Heart left ventricle (tissue), 16 donors: ENCODE data around the gene BEAN1. TPM values are rescaled to one million over a fixed set of nuclear protein-coding genes. Genes with fewer than 3 reads are reported as not detected.

Source experiments
- ATAC-seq, 4 donors: fragments of 200-7000 bp; cut with Tn5 transposase; one replicate each; pipeline ENCODE4 v1.9.1; 2020 to 2022; ENCODE audit warnings: moderate library complexity in 4 of 4, mild to moderate bottlenecking in 3 of 4, moderate number of reproducible peaks in 1 of 4
- DNase-seq, 5 donors: peaks; one replicate each; pipeline ENCODE4 v3.0.0-alpha.2; 2020
- H3K27ac ChIP-seq, 12 donors: fragments of 200-600 bp; sonication (generic) in 4 of 12; one replicate each; pipeline versions ENCODE4 v1.5.0 to v1.8.0; 2016 to 2022; ENCODE audit warnings: mild to moderate bottlenecking in 2 of 12
- H3K27me3 ChIP-seq, 9 donors: fragments of 200-600 bp; sonication (generic) in 2 of 9; one replicate each; pipeline versions ENCODE4 v1.5.1 to v1.8.0; 2016 to 2022; ENCODE audit warnings: mild to moderate bottlenecking in 3 of 9
- H3K36me3 ChIP-seq, 9 donors: fragments of 200-600 bp; sonication (generic) in 2 of 9; one replicate each; pipeline versions ENCODE4 v1.5.0 to v1.8.0; 2018 to 2022; ENCODE audit warnings: mild to moderate bottlenecking in 2 of 9
- H3K4me1 ChIP-seq, 12 donors: fragments of 200-600 bp; sonication (generic) in 4 of 12; one replicate each; pipeline versions ENCODE4 v1.5.0 to v1.8.0; 2016 to 2022; ENCODE audit warnings: mild to moderate bottlenecking in 3 of 12
- H3K4me3 ChIP-seq, 12 donors: fragments of 200-600 bp; sonication (generic) in 4 of 12; one replicate each; pipeline versions ENCODE4 v1.5.0 to v1.8.0; 2017 to 2022; ENCODE audit warnings: mild to moderate bottlenecking in 9 of 12, moderate library complexity in 4 of 12
- H3K9me3 ChIP-seq, 12 donors: fragments of 200-600 bp; sonication (generic) in 4 of 12; one replicate each; pipeline versions ENCODE4 v1.5.0 to v1.8.0; 2016 to 2022; ENCODE audit warnings: mild to moderate bottlenecking in 1 of 12
- CTCF ChIP-seq, 12 donors: fragments of 200-600 bp; sonication (generic) in 4 of 12; IDR thresholded peaks; one replicate each; pipeline versions ENCODE4 v1.5.0 to v1.8.0; 2018 to 2022; ENCODE audit warnings: antibody characterized with exemption in 12 of 12, mild to moderate bottlenecking in 5 of 12
- POLR2A ChIP-seq, 2 donors: fragments of 450-650 bp; IDR thresholded peaks; one replicate each; pipeline ENCODE4 v1.6.1; 2017; ENCODE audit warnings: antibody characterized with exemption in 2 of 2, mild to moderate bottlenecking in 2 of 2, moderate library complexity in 2 of 2
- WGBS, 4 donors: extraction: QIAGEN DNeasy Blood & Tissue Kit in 2 of 4; methylation state at CpG; one replicate each; pipeline versions ENCODE4 v1.1.5 to v1.1.7; 2013 to 2018; 5-methylcytosine and 5-hydroxymethylcytosine counted together
- intact Hi-C, 10 donors: fragments of 100-400 bp; cut with DNase I; formaldehyde crosslinking; loops; one replicate each; pipeline versions ENCODE4 v1.11.1 to v1.14.2; 2022
- polyA plus RNA-seq, 2 donors: library from polyadenylated mRNA; stranded (reverse); fragments of 200-250 nt; gene quantifications; one replicate each; pipeline ENCODE4 v1.2.3, GENCODE V29; 2013
- total RNA-seq, 9 donors: library from RNA; depleted of rRNA in 2 of 9; stranded (reverse); fragments of >200 nt in 2 of 9; fragmentation: NEBNext Ultra II Directional in 3 of 9; extraction: Animal tissue kit (Norgen Biotek cat#: 25700) in 3 of 9; gene quantifications; one replicate each; pipeline versions ENCODE4 v1.1.0 to v1.2.4, GENCODE V29; 2016 to 2023
- donor health status: ischemic (EF 13 %, LVEDD 7.1; RV severe dilation, severe dysfunction).
- donor health status: healthy with polysubstance abuse.
- donor health status: DM: no; HTN: yes; CAD: no.
- donor health status: DM: no; HTN: no; CAD: no.
- donor health status: ischemic (EF 25% LVEDD 6.9; RV normal size, moderate dysfunction).
- donor health status: ischemic (EF 25% LVEDD 5.7; RV mildly dilated, moderate dysfunction).
- donor health status: healthy.
- donor health status: DM: yes; HTN: yes; CAD: no.
- donor health status: ischemic (EF 35%, LVEDD 5.7; RV mildly dilated, moderate dysfunction).
- donor health status: nonischemic (EF 11% LVEDD 7.7; RV severe dilation, severe dysfunction).
- donor health status: DM: yes; HTN: yes; CAD: no.
- donor health status: PGD.
- donor health status: ischemic (EF 29% LVEDD 5.4; RV normal size, mild dysfunction).
- donor health status: nonischemic (EF 23%, LVEDD 6.1; RV moderate dilation, normal function).

BEAN1 gene
- total and polyA plus RNA-seq, 11 donors: 0.30 to 8.8 (median 1.5) TPM

- H3K27me3 ChIP-seq: no peaks in the 10 kb centered on the region
- peaks cover 0 to 17% (median 0%) of the 10 kb centered on the region in 12 donors for H3K9me3 ChIP-seq
- H3K27ac ChIP-seq: peak overlapping the region in 11 of 12 donors; percentile 24 to 82 (median 63)
- 0 to 1% (median 1%) methylated on average over 35 of the region's 35 CpGs for WGBS, 4 donors
- H3K4me3 ChIP-seq: peak overlapping the region; percentile 22 to 69 (median 56)
- H3K36me3 ChIP-seq: peaks cover 0 to 20% (median 15%) of the 10 kb centered on the region in 9 donors
- TF ChIP-seq CTCF (IDR thresholded peaks at IDR 0.05): peak; percentile 72 to 98 (median 92)
- peak in 1 of 2 donors; percentile 6 for TF ChIP-seq POLR2A (IDR thresholded peaks at IDR 0.05)
- peak; percentile 72 to 88 (median 84) for ATAC-seq
- intact Hi-C loops: loop anchor here (1.0 to 10.0 kb wide), 15 partner anchors 49 to 461 kb away; partner anchors contain the start of genes CMTM3 (in 6 of the 10), CKLF (in 1 of the 10), DYNC1LI2 (in 1 of the 10) and TK2 (in 1 of the 10)
- peak; percentile 85 to 92 (median 88) for DNase-seq
- peaks cover 4 to 33% (median 24%) of the 10 kb centered on the region in 12 donors for H3K4me1 ChIP-seq
These were observed 20.4 kb upstream of the BEAN1 start for GRCh38 chr16:66406534-66407221.

DNA sequence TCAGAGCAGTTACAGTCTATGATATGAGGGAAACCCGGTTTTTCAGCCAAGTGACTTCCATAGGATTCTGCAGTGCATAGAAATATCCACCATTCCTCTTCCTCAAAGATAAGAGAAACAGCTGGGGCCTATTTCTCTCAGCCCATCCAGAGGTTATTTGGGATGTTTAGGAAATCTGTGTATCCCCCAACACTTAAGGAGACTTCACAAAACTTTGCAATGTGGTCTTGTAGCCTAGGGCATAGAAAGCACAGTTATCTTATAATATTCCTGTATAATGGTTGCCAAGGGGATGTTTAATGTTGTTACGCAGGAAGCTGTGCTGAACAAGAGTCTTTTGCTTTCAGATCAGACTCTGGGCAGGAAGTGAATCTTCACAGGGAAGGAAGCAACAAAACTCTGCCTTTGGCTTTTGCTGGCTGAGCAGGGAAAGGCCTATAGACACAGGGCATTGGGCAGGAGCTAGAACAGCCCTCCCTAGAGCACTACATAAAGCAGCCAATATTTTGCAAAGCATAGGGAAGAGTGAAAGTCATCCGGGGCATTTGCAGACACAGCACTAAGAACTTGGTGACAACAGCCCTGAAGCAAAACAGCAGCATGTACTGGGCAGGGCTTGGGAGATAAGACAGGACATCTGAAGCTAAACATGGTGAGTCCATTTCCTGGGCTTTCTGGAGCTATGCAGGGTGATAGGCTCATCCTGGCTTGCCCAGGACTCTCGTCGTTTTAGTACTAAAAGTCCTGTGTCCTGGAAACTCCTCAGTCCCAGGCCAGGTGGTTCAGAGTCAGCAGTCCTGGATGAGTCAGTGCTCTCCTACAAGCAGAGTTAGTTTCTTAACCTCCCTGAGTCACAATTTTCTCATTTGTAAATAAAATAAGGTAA lies 18.7 kb upstream of the BEAN1 start:
- H3K4me1 ChIP-seq: peaks cover 4 to 33% (median 24%) of the 10 kb centered on the region in 12 donors
- H3K36me3 ChIP-seq: peaks cover 0 to 13% (median 5%) of the 10 kb centered on the region in 9 donors
- peak; percentile 78 to 90 (median 85) for ATAC-seq
- intact Hi-C loops: loop anchor here (5.0 to 10.0 kb wide), 10 partner anchors 51 to 459 kb away; partner anchors contain the start of genes CMTM3 (in 5 of the 10), CKLF (in 1 of the 10), DYNC1LI2 (in 1 of the 10) and TK2 (in 1 of the 10)
- peak overlapping the region; percentile 39 to 82 (median 69) for H3K27ac ChIP-seq
- DNase-seq: peak in 4 of 5 donors; percentile 36 to 70 (median 54)
- H3K4me3 ChIP-seq: peak overlapping the region in 8 of 12 donors; percentile 2 to 32 (median 14)
- peaks cover 0 to 31% (median 3%) of the 10 kb centered on the region in 12 donors for H3K9me3 ChIP-seq
- 18 to 26% (median 22%) methylated on average over 5 of the region's 5 CpGs for WGBS, 4 donors
- TF ChIP-seq POLR2A (IDR thresholded peaks at IDR 0.05) (peak in 1 of 2 donors; percentile 18), CTCF (IDR thresholded peaks at IDR 0.05) (no peak)
- H3K27me3 ChIP-seq: no peaks in the 10 kb centered on the region

GRCh38 chr16:66409156-66409555 lies 17.9 kb upstream of the BEAN1 start:
- TF ChIP-seq POLR2A (IDR thresholded peaks at IDR 0.05): no peak
- no peak for TF ChIP-seq CTCF (IDR thresholded peaks at IDR 0.05)
- DNase-seq (no peak), ATAC-seq (no peak)
- peaks cover 0 to 6% (median under 1%) of the 10 kb centered on the region in 9 donors for H3K36me3 ChIP-seq
- H3K27me3 ChIP-seq: no peaks in the 10 kb centered on the region
- intact Hi-C loops: loop anchor here (5.0 to 10.0 kb wide), 10 partner anchors 52 to 458 kb away; partner anchors contain the start of genes CMTM3 (in 5 of the 10), CKLF (in 1 of the 10), DYNC1LI2 (in 1 of the 10) and TK2 (in 1 of the 10)
- WGBS, 4 donors: 58 to 71% (median 62%) methylated on average over 5 of the region's 5 CpGs
- H3K4me3 ChIP-seq: peak overlapping the region in 3 of 12 donors; percentile 7 to 32 (median 19)
- H3K9me3 ChIP-seq: peaks cover 0 to 31% (median 3%) of the 10 kb centered on the region in 12 donors
- H3K27ac ChIP-seq: peak overlapping the region; percentile 39 to 82 (median 69)
- H3K4me1 ChIP-seq: peaks cover 4 to 33% (median 24%) of the 10 kb centered on the region in 12 donors
